ENCODE results near the gene HSPB7. TPM values are rescaled to one million over a fixed set of nuclear protein-coding genes. Genes with fewer than 3 reads are reported as not detected.

Gene HSPB7
- total and polyA plus RNA-seq, 2 of the 8 experiments (the other 6 are each of a cell fraction or from before 2014, with no cell fraction given): not detected

GRCh38 chr1:16018749-16019643, 1.2 kb upstream of the HSPB7 start:
- Histone ChIP-seq H3K79me1 (ENCODE audit: low read depth, low read length) (no peaks in the 10 kb centered on the region), H2BK20ac (ENCODE audit: low read length) (no peak overlapping the region), H2AFZ (ENCODE audit: low read length) (no peak overlapping the region), H3K4me2 (ENCODE audit: insufficient read depth in 1 of 2, low read depth in 2 of 2, low read length in 2 of 2) (no peak overlapping the region), H3K9me3 (ENCODE audit: insufficient read depth in 2 of 2, low read depth in 1 of 2, low read length in 1 of 2) (no peaks in the 10 kb centered on the region), H4K8ac (ENCODE audit: extremely low read depth, insufficient read depth, low read length) (peak overlapping the region; percentile 16), H2BK120ac (replicated peaks; ENCODE audit: low read depth, low read length) (no peak overlapping the region), H4K5ac (ENCODE audit: insufficient read length, low read depth, low read length) (no peak overlapping the region), H2BK12ac (ENCODE audit: low read depth, low read length) (peak overlapping the region; percentile 77; the same call in 1 of the 2 replicates), H3K4me1 (replicated peaks in 1 of 4; ENCODE audit: control insufficient read depth in 3 of 4, insufficient read depth in 4 of 4, low read length in 3 of 4) (peaks cover 3 to 28% (median 12%) of the 10 kb centered on the region in 4 experiments), H3K14ac (ENCODE audit: insufficient read length) (no peak overlapping the region), H2AK5ac (ENCODE audit: low read depth, low read length) (no peak overlapping the region), H4K91ac (replicated peaks; ENCODE audit: insufficient read length, low read length) (no peak overlapping the region), H4K20me1 (replicated peaks in 1 of 2; ENCODE audit: control insufficient read depth in 1 of 2, insufficient read depth in 2 of 2, low read length in 2 of 2) (no peaks in the 10 kb centered on the region), H3K23me2 (ENCODE audit: low read depth, low read length) (no peaks in the 10 kb centered on the region), H2BK15ac (ENCODE audit: low read length) (peak overlapping the region; percentile 88), H3K27me3 (replicated peaks in 1 of 4; ENCODE audit: control insufficient read depth in 3 of 4, extremely low read depth in 1 of 4, insufficient read depth in 3 of 4, low read length in 3 of 4) (peaks cover 0 to 4% (median under 1%) of the 10 kb centered on the region in 4 experiments; a peak in 3 of 7 replicates), H3K4me3 (ENCODE audit: extremely low read depth in 1 of 4, insufficient read depth in 2 of 4, low read depth in 3 of 4, low read length in 4 of 4) (no peak overlapping the region), H3K23ac (ENCODE audit: insufficient read length) (no peak overlapping the region), H3K56ac (replicated peaks; ENCODE audit: insufficient read length, low read depth, low read length) (no peak overlapping the region), H3K36me3 (ENCODE audit: control insufficient read depth in 2 of 4, insufficient read depth in 4 of 4, low read length in 3 of 4) (no peaks in the 10 kb centered on the region), H3K27ac (ENCODE audit: low read depth, low read length) (no peak overlapping the region), H3K18ac (ENCODE audit: extremely low read depth, low read length) (no peak overlapping the region), H3K4ac (replicated peaks; ENCODE audit: insufficient read length, low read depth, low read length) (peak overlapping the region; percentile 13), H3K9ac (replicated peaks in 1 of 4; ENCODE audit: extremely low read depth in 1 of 4, low read depth in 3 of 4, low read length in 3 of 4) (no peak overlapping the region), H3K79me2 (ENCODE audit: control insufficient read depth in 1 of 2, insufficient read depth in 2 of 2, low read length in 2 of 2) (no peaks in the 10 kb centered on the region), H2BK5ac (ENCODE audit: low read depth, low read length) (0 out of 2 replicates have a peak overlapping the region, but pooled peaks have one; percentile 77)
- WGBS, 2 experiments (ENCODE audit: extremely low coverage in 1 of 2, insufficient coverage in 1 of 2, insufficient read length in 1 of 2, insufficient replicate concordance in 2 of 2, low coverage in 1 of 2, low lambda C conversion rate in 2 of 2, missing lambda C conversion rate in 1 of 2): 91% methylated on average over 23 of the region's 23 CpGs; no CpG with 5 or more reads in 1 of the 2 experiments
- DNase-seq (ENCODE audit: low read depth in 1 of 2, low spot score in 2 of 2) (no peak), FAIRE-seq (no peak)
- ChIA-PET CTCF (ENCODE audit: partially characterized antibody) (interaction anchor here (0.6 to 6.7 kb wide), 12 partner anchors 9 to 426 kb away, joined by 3 to 74 read pairs (median 4); no protein-coding TSS in a partner anchor), POLR2A (ENCODE audit: partially characterized antibody) (interaction anchor here (0.9 kb wide), 1 partner anchor 9 kb away, joined by 3 read pairs; no protein-coding TSS in a partner anchor)
- peak; percentile 43; the same call in 1 of the 2 replicates for TF ChIP-seq CEBPB (IDR thresholded peaks at IDR 0.05; ENCODE audit: low read depth, low read length)
